HEK293 (cell line): ENCODE measurements around the gene TSPEAR.

ENCODE experiments used
- ZNF19 ChIP-seq: fragments of 450-650 bp; formaldehyde crosslinking; IDR thresholded peaks from 2 replicates; pipeline ENCODE4; 2016; ENCODE audit warnings: missing biosample characterization, missing genetic modification characterization, low read depth
- TF ChIP-seq, protein P1 (sequence below): fragments of 450-650 bp; formaldehyde crosslinking; IDR thresholded peaks from 2 replicates; pipeline ENCODE4 v1.5.1; 2016; ENCODE audit warnings: missing biosample characterization, missing genetic modification characterization
- TF ChIP-seq, protein P2 (sequence below): fragments of 450-650 bp; formaldehyde crosslinking; IDR thresholded peaks from 2 replicates; pipeline ENCODE4 v1.5.1; 2016; ENCODE audit warnings: missing biosample characterization, missing genetic modification characterization
- TF ChIP-seq, protein P3 (sequence below): fragments of 450-650 bp; formaldehyde crosslinking; IDR thresholded peaks from 2 replicates; pipeline ENCODE4 v1.5.1; 2016; ENCODE audit warnings: missing biosample characterization, missing genetic modification characterization

DNA sequence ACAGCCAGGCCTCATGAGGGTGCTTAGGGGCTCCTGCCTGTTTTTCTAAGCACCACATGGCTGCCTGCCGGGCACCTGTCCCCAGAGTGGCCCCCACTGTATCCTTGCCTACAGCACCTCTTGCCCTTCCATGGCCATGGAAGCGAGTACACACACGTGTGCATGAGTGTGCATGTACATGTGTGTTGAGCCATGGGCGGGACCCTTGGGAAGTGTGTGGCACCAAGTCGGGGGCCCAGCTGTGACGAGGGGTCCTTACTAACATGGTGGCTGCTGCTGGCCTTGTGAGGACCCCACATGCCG is 197.2 kb downstream of the TSPEAR start:
- TF ChIP-seq, protein P1, sequence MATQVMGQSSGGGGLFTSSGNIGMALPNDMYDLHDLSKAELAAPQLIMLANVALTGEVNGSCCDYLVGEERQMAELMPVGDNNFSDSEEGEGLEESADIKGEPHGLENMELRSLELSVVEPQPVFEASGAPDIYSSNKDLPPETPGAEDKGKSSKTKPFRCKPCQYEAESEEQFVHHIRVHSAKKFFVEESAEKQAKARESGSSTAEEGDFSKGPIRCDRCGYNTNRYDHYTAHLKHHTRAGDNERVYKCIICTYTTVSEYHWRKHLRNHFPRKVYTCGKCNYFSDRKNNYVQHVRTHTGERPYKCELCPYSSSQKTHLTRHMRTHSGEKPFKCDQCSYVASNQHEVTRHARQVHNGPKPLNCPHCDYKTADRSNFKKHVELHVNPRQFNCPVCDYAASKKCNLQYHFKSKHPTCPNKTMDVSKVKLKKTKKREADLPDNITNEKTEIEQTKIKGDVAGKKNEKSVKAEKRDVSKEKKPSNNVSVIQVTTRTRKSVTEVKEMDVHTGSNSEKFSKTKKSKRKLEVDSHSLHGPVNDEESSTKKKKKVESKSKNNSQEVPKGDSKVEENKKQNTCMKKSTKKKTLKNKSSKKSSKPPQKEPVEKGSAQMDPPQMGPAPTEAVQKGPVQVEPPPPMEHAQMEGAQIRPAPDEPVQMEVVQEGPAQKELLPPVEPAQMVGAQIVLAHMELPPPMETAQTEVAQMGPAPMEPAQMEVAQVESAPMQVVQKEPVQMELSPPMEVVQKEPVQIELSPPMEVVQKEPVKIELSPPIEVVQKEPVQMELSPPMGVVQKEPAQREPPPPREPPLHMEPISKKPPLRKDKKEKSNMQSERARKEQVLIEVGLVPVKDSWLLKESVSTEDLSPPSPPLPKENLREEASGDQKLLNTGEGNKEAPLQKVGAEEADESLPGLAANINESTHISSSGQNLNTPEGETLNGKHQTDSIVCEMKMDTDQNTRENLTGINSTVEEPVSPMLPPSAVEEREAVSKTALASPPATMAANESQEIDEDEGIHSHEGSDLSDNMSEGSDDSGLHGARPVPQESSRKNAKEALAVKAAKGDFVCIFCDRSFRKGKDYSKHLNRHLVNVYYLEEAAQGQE: no peak
- TF ChIP-seq, protein P2, sequence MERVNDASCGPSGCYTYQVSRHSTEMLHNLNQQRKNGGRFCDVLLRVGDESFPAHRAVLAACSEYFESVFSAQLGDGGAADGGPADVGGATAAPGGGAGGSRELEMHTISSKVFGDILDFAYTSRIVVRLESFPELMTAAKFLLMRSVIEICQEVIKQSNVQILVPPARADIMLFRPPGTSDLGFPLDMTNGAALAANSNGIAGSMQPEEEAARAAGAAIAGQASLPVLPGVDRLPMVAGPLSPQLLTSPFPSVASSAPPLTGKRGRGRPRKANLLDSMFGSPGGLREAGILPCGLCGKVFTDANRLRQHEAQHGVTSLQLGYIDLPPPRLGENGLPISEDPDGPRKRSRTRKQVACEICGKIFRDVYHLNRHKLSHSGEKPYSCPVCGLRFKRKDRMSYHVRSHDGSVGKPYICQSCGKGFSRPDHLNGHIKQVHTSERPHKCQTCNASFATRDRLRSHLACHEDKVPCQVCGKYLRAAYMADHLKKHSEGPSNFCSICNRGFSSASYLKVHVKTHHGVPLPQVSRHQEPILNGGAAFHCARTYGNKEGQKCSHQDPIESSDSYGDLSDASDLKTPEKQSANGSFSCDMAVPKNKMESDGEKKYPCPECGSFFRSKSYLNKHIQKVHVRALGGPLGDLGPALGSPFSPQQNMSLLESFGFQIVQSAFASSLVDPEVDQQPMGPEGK (tag by site-specific recombination): no peak
- TF ChIP-seq, protein P3, sequence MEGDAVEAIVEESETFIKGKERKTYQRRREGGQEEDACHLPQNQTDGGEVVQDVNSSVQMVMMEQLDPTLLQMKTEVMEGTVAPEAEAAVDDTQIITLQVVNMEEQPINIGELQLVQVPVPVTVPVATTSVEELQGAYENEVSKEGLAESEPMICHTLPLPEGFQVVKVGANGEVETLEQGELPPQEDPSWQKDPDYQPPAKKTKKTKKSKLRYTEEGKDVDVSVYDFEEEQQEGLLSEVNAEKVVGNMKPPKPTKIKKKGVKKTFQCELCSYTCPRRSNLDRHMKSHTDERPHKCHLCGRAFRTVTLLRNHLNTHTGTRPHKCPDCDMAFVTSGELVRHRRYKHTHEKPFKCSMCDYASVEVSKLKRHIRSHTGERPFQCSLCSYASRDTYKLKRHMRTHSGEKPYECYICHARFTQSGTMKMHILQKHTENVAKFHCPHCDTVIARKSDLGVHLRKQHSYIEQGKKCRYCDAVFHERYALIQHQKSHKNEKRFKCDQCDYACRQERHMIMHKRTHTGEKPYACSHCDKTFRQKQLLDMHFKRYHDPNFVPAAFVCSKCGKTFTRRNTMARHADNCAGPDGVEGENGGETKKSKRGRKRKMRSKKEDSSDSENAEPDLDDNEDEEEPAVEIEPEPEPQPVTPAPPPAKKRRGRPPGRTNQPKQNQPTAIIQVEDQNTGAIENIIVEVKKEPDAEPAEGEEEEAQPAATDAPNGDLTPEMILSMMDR (tag by site-specific recombination): no peak
- TF ChIP-seq ZNF19 (tag by site-specific recombination): no peak
